BE2C (cell line): ENCODE measurements around the gene RHBDF2.

Experiments used
- DNase-seq: peaks from one replicate; pipeline ENCODE4 v3.0.0-alpha.2; 2020
- H3K27me3 ChIP-seq: fragments of 250-450 bp; sonication (Bioruptor Pico); 2 replicates; pipeline ENCODE4 v1.5.1; 2020; ENCODE audit warnings: mild to moderate bottlenecking
- H3K36me3 ChIP-seq: fragments of 250-450 bp; sonication (Bioruptor Pico); 2 replicates; pipeline ENCODE4 v1.5.1; 2020; ENCODE audit warnings: mild to moderate bottlenecking
- H3K4me1 ChIP-seq: fragments of 250-450 bp; sonication (Bioruptor Pico); 2 replicates; pipeline ENCODE4 v1.5.1; 2020
- H3K4me3 ChIP-seq: 2 replicates; pipeline ENCODE4 v1.5.1; 2011; ENCODE audit warnings: low read depth, low read length
- H3K9me3 ChIP-seq: fragments of 250-450 bp; sonication (Bioruptor Pico); 2 replicates; pipeline ENCODE4 v1.5.1; 2020
- CTCF ChIP-seq: IDR thresholded peaks from 2 replicates; pipeline ENCODE4 v1.5.1; 2012; ENCODE audit warnings: mild to moderate bottlenecking, low read depth, low read length

The RHBDF2 gene

GRCh38 chr17:76462556-76463290, 38.5 kb downstream of the RHBDF2 start:
- DNase-seq = no peak
- TF ChIP-seq CTCF = no peak
- Histone ChIP-seq H3K4me1 (no peaks in the 10 kb centered on the region), H3K27me3 (no peaks in the 10 kb centered on the region), H3K36me3 (no peaks in the 10 kb centered on the region), H3K9me3 (no peaks in the 10 kb centered on the region), H3K4me3 (no peak overlapping the region)

DNA sequence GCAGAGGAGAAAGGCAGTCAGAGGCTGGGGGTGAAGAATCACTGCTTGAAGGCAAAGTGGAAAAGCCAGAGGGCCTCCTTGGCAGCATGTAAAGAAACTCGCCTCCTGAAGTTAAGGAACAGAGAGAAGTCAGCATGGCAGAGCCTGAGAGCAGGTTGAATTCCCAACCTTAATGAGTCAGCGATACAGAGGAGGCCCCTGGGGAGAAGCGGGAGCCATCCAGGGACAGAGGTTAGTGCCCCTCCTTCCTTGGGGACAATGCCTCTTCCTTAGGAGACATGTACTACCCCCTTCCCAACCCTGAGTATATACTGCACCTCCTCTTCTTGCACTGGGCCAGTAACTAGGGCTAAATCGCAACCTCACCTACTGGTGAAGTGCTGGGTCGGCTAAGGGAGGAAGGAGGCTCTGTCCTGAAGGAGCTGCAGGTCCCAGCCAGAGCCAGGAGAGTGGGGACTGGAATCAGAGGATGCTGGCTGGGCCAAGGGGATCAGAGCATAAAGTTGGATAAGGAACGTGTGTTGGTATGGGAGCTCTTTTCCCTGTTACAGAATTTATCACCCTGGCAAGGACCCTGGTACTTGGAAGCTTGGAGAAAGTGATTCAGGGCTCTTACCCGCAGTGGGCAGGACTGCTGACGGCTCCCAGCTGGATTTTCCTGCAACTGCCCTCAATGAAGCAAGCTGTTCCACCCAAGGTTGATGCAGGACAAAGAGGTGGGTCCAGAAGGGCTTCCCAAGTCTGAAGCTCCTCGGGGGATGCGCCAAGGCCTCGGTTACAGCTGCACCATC, 39.3 kb downstream of the RHBDF2 start:
- H3K36me3 ChIP-seq = no peaks in the 10 kb centered on the region
- no peak overlapping the region for H3K4me3 ChIP-seq
- H3K27me3 ChIP-seq = no peaks in the 10 kb centered on the region
- TF ChIP-seq CTCF = no peak
- DNase-seq = no peak
- no peaks in the 10 kb centered on the region for H3K9me3 ChIP-seq
- no peaks in the 10 kb centered on the region for H3K4me1 ChIP-seq

- no peak for TF ChIP-seq CTCF
- H3K27me3 ChIP-seq = no peaks in the 10 kb centered on the region
- no peak for DNase-seq
- no peaks in the 10 kb centered on the region for H3K9me3 ChIP-seq
- H3K4me1 ChIP-seq = no peaks in the 10 kb centered on the region
- no peaks in the 10 kb centered on the region for H3K36me3 ChIP-seq
- H3K4me3 ChIP-seq = no peak overlapping the region
Measured at GRCh38 chr17:76459674-76460073, 41.5 kb downstream of the RHBDF2 start.

DNA sequence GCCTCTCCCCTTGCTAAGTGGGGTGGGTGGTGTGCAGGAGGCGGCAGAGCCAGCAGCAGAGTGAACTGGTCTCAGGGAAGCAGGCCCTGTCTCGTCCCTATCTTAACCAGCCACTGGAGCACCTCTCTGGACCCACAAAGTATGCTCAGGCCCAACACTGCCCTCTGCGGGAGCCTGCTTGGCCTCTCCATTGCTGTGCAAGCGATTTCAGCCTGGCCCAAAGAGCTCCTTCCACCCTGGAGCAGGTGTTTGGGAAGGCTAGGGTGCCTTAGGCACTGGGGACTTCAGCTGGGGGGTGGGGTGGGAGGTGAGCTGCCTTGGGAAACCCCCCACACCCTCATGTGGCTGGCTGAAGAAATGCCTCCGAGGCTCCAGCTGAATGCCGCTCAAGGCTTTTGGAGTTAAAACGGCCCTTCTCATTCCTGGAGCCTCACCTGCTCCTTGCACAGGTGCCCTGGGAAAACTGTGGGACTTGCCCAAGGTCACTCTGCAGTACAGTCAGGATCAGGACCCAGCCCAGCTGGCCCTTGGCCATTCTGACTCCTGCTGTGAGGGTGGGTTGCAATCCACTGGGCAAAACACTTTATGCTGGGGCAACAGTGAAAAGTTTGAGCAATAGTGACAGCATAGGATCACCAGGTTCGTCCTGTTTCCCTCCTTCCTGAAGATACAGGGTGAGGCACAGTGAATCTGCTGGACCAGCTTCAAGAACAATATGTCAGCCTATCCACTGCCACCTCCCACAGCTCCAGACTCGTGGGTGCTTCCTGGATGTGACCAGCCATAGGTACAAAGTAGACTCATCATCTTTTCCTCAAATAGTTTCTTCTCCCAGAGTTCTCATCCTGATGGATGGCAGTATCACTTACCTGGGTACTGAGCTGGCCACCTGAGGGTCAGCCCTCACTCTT, 42.4 kb downstream of the RHBDF2 start:
- TF ChIP-seq CTCF = peak; percentile 84
- Histone ChIP-seq H3K4me1 (no peaks in the 10 kb centered on the region), H3K36me3 (no peaks in the 10 kb centered on the region), H3K9me3 (no peaks in the 10 kb centered on the region), H3K27me3 (no peaks in the 10 kb centered on the region), H3K4me3 (no peak overlapping the region)
- DNase-seq = peak; percentile 85

- Histone ChIP-seq H3K27me3 (no peaks in the 10 kb centered on the region), H3K36me3 (peaks cover 5% of the 10 kb centered on the region; the same call in 1 of the 2 replicates), H3K4me3 (no peak overlapping the region; the same call in 1 of the 2 replicates), H3K9me3 (no peaks in the 10 kb centered on the region), H3K4me1 (peaks cover 8% of the 10 kb centered on the region)
- no peak for TF ChIP-seq CTCF
- no peak for DNase-seq
Measured at GRCh38 chr17:76453431-76453743, 47.8 kb downstream of the RHBDF2 start.
